Activated CD8-positive, alpha-beta memory T cell treated with anti-CD3 and anti-CD28 coated beads, Interleukin-2, amount 50 U/mL, for 24 hours (primary cell): ENCODE measurements around the gene TMEM131L.
A peak's percentile ranks its signal among the peaks of the same experiment; 100 is the strongest.
"Not testable (repeated sequence)": the region's sequence is repeated elsewhere in the genome, so short reads cannot be mapped to it uniquely, and the experiment has no call there.

Experiments used
- DNase-seq: peaks from one replicate; pipeline ENCODE4 v3.0.0-alpha.2; 2020; ENCODE audit errors: extremely low read depth

The TMEM131L gene

GRCh38 chr4:153571006-153571545 lies 104.9 kb downstream of the TMEM131L start:
- no peak for DNase-seq

DNA sequence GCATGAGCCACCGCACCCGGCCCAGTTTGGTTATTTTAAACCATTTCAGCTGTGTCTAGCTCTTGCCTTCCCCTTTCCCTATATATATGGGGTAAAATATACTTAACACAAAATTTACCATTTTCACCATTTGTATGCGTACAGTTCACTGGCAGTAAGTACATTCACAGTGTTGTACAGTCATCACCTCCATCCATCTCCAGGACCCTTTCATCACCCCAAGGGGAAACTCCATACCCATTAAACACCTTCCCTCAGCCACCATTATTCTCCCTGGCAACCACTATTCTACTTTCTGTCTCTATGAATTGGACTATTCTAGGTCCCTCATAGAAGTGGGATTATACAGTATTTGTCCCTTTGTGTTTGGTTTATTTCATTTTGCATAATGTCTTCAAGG lies 106.4 kb downstream of the TMEM131L start:
- DNase-seq = no peak

DNA sequence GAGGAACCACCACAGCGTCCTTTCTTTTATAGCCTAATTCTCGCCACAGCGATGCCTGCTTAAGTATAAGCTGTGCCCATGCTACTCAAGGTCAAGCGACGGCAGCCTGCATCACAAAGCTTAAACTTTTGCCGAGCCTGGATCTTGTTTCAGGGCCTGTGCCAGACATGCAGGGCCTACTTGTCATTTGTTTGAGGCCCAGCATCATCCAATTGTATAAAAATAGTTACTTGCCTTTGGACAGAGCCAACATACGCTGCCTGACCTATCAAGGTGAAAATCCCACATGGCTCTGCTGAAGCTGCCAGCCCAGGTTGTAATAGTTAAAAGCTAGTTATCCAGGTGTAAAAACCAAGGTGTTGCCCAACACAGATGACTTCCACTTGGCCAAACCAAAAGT lies 107.1 kb downstream of the TMEM131L start:
- no peak for DNase-seq

DNA sequence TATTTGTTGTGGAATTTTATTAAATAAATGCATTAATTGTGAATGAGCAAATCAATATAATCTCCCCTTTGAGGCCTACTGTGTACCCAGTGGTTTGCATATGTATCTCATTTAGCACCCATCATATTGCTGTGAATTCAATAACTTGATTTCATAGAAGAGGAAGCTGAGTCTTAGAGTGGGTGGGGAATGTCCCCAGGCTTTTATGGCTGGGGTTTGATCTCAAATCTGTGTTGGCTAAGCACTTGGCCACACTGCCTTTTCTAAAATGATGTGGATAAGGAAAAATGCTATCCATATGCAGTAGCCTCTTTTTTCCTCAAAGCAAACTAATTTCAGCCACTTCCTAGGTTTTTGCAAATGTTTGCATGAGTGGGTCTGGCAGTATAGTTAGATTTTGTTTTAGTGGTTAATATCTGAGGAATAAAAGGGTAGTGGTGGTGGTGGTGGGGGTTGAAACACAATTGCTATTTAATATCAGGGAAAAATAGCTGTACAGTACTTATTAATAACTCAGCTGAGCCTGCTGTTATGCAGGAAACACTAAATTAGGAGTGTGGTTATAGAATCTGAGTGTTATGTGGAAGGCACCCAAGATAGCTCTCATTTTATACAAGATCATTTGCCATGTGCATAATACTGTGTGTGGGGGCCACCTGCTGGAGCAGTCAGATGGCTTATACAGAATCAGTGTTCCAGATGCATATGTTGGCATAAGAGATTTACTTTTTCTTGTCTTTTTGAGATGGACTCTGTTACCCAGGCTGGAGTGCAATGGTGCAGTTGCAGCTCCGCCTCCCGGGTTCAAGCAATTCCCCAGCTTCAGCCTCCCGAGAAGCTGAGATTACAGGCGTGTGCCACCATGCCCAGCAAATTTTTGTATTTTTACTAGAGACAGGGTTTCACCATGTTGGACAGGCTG lies 108.0 kb downstream of the TMEM131L start:
- peak; percentile 19 for DNase-seq

DNA sequence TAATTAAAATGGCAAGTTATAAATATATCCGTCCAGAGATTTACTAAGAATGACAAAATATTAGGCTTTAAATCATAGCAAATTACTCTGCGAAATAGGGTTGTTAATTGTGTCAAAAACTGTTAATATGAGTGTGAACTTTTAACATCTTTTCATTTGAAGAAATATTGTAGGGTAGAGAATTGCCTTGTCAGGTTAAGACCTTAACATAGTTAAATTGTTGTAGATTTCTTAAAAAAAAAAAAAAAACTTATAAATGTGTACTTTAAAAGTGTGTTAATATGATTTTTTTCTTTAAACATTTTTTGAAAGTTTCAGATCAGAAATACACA lies 110.2 kb downstream of the TMEM131L start:
- DNase-seq = no peak

DNA sequence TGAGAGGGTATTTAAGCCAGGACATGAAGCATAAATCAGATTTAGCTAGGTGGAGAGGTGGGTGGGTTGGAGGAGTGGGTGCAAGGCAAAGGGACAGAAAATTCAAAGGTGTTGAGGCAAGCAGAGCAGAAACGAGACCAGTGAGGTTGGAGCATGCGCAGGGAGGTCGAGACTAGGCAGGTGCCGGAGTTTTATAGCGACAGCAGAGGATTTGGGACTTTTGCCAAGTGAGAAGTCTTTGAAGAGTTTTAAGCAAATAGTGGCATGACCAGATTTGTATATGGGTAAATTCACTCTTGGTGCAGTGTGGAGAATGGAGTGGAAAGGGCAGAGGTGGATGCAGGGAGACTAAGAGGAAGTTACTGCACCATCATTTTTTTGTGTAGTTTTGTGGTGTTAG lies 110.9 kb downstream of the TMEM131L start:
- DNase-seq = no peak

GRCh38 chr4:153579410-153579809 lies 113.2 kb downstream of the TMEM131L start:
- DNase-seq = no peak

- no peak for DNase-seq
Measured at GRCh38 chr4:153579872-153580271, 113.7 kb downstream of the TMEM131L start.

DNA sequence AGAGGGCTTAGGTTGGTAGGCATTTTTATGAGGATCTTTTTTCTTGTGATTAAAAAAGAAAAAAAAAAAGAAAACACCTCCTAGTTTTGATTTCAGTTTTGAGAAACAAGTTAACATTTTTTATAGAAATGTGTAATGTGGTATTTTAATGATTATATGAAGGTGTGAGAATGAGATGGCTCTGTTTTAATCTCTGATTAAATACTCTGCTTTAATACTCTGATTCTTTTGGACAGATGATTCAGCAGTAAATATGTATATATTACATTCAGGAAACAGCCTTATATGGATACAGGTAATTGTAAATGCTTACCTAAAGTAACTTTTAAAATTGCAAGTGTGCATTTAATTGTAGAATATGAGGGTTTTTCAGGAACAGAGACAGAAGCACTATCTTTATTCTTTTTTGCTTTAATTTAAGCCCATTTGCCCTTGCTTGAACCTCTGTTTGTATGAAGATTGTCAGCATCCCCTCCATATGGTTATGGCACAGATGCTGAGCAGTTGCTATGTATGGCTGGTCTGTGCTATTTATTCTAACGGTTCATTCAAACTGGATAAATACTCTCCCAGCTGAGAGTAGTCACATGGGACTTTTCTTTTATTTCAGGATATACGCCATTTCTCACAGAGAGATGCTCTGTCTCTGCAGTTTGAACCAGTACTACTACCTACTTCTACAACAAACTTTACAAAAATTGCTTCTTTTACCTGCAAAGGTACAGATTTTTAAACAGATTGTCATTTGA lies 117.0 kb downstream of the TMEM131L start:
- no peak for DNase-seq

DNA sequence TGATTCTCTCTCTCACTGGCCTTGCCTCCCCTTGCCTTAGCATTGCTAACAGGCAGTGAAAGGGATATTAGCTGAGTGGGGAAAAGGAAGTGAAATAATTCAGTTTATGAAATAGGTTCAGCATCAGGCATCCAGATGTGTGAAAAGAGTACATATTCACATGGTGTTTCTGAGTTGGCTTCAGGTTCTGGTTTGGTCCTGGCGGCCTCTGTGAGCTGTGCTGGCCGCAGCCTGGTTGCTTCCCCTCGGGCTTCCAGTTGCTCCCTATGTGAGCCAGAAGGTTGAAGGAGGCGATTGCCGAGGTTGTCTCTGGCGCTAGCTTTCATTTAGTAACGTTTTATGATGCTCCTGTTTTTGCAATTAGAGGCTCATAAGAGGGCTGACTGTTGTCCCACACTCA lies 118.9 kb downstream of the TMEM131L start:
- no peak for DNase-seq

- no peak for DNase-seq
Measured at GRCh38 chr4:153589703-153590595, 123.8 kb downstream of the TMEM131L start.

DNA sequence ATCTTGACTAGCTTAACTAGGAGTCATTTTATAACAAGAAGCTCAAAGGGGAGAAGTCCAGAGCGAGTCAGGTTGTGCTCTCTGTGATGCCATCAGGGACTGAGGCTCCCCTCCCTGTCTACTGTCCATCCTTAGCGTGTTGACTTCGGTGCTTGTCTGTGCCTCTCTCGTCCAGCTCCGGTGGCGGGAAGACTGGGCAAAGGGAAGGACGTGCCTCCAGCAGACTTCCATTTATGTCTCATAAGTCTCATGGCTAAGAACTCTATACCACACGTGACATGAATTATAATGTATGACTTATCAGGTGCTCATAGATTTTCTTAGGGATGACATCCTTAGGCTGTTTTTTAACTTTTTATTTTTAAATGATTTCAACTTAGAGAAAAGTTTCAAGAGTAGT lies 125.3 kb downstream of the TMEM131L start:
- DNase-seq = no peak

GRCh38 chr4:153592064-153592463 lies 125.9 kb downstream of the TMEM131L start:
- DNase-seq = no peak

DNA sequence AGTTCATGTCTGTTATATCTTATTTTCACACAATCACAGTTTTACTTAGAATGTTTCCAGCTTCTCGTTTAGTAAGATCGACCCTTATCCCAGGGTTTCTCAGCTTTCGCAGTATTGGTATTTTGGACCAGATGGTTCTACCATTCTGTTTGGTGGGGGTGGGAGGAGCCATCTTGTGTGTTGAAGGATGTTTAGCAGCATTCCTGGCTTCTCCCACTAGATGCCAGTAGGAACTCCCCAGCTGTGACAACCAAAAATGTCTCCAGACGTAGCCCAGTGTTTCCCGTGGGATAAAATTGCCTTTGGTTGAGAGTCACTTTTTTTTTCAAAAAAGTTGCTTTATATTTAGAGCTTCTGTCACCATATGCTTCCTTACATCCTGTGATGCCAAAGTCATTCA lies 127.0 kb downstream of the TMEM131L start:
- no peak for DNase-seq

DNA sequence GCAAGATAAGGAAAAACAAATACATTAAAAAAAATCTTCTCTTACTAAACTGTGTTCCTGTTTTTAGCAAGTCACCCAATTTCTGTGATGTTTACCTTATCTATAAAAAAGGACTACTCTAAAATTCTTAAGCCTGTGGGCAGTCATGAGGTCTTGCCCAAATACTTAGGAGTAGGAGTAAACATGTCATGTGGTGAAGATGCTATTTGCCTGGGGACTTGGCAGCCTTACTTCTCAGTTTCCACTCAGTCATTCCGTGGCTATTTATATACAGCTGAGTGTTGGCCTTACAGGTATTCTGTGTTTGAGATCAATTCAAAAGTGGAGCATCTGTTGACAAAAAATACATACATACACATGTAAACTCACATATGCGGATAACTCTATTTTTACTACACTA lies 128.1 kb downstream of the TMEM131L start:
- DNase-seq = no peak

- no peak for DNase-seq
Measured at GRCh38 chr4:153595894-153596601, 129.9 kb downstream of the TMEM131L start.

DNA sequence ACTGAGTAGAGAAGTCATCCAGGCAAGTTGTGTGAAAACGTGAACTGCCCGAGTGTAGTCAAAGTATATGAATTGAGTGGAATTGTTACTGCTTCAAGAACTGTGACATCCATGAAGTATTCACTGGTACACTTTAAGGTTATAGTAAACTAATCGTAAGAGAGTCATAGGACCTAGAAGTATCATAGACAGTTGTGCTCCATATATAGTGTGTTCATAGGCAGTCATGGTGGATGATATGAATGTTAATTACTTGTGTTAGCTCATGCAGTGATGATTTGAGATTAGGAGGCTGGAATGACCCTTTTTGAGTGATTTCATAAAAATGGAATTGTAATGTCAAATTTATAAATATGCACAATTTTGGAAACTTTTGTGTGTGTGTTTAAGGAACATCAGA lies 136.6 kb downstream of the TMEM131L start:
- no peak for DNase-seq

DNA sequence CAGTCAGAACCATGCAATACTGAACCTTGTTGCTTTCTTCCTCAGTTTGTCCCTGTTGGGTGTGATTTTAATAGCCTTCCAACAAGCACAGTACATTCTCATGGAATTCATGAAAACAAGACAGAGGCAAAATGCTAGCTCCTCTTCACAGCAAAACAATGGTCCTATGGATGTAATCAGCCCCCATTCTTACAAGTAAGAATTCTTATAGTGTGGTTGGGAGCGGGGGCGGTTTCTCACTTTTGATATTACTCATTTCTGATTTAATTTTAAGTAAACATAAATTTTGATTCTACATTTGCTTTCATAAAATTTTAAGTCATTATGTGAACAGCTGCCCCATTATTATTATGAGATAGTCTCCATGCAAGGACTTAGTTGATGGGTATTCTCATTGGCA lies 137.1 kb downstream of the TMEM131L start:
- no peak for DNase-seq

GRCh38 chr4:153603835-153604234 lies 137.7 kb downstream of the TMEM131L start:
- no peak for DNase-seq

- not testable (repeated sequence) for DNase-seq
Measured at GRCh38 chr4:153609070-153609469, 142.9 kb downstream of the TMEM131L start.
